KMS-11 (cell line): ENCODE measurements around the gene PBX3.

Source experiments
- H2AFZ ChIP-seq: fragments of 200-600 bp; sonication (generic); 2 replicates; pipeline ENCODE4 v1.6.1; 2016; ENCODE audit warnings: antibody characterized with exemption, mixed run types, low read depth
- H3K27ac ChIP-seq: fragments of 200-600 bp; sonication (generic); 2 replicates; pipeline ENCODE4 v1.6.1; 2016; ENCODE audit warnings: mild to moderate bottlenecking, mixed run types
- H3K27me3 ChIP-seq: fragments of 200-600 bp; sonication (generic); 2 replicates; pipeline ENCODE4 v1.6.1; 2017; ENCODE audit warnings: mild to moderate bottlenecking, low read depth, mixed run types, moderate library complexity; ENCODE audit not compliant: insufficient read depth
- H3K36me3 ChIP-seq: fragments of 200-600 bp; sonication (generic); 2 replicates; pipeline ENCODE4 v1.6.1; 2017; ENCODE audit warnings: mild to moderate bottlenecking, mixed run types; ENCODE audit not compliant: insufficient read depth
- H3K4me1 ChIP-seq: fragments of 200-600 bp; sonication (generic); 2 replicates; pipeline ENCODE4 v1.6.1; 2016; ENCODE audit warnings: mild to moderate bottlenecking, low read depth, mixed run types; ENCODE audit not compliant: poor library complexity, severe bottlenecking
- H3K4me2 ChIP-seq: fragments of 200-600 bp; sonication (generic); 2 replicates; pipeline ENCODE4 v1.7.0; 2016; ENCODE audit warnings: mild to moderate bottlenecking, mixed run types
- H3K4me3 ChIP-seq: fragments of 200-600 bp; sonication (generic); IDR thresholded peaks from 2 replicates; pipeline ENCODE4 v1.6.1; 2017; ENCODE audit warnings: low read depth, low read length, mixed read lengths; ENCODE audit not compliant: insufficient read depth
- H3K79me2 ChIP-seq: fragments of 200-600 bp; sonication (generic); 2 replicates; pipeline ENCODE4 v1.6.1; 2016; ENCODE audit warnings: low read depth, mixed run types; ENCODE audit not compliant: insufficient read depth
- H3K9ac ChIP-seq: fragments of 200-600 bp; sonication (generic); 2 replicates; pipeline ENCODE4 v1.6.1; 2016; ENCODE audit warnings: mild to moderate bottlenecking, mixed run types
- H4K20me1 ChIP-seq: fragments of 200-600 bp; sonication (generic); 2 replicates; pipeline ENCODE4 v1.6.1; 2016; ENCODE audit warnings: mild to moderate bottlenecking, mixed run types; ENCODE audit not compliant: insufficient read depth
- CTCF ChIP-seq: fragments of 200-600 bp; sonication (generic); conservative IDR thresholded peaks from 2 replicates; pipeline ENCODE4 v1.6.1; 2017; ENCODE audit warnings: low read depth, mild to moderate bottlenecking, antibody characterized with exemption, low read length, moderate library complexity, mixed read lengths

PBX3 gene

GRCh38 chr9:125831616-125832015, 84.4 kb downstream of the PBX3 start:
- Histone ChIP-seq H3K27ac (no peak overlapping the region), H3K9ac (no peak overlapping the region), H4K20me1 (peaks cover 24% of the 10 kb centered on the region), H3K4me1 (peaks cover 55% of the 10 kb centered on the region), H3K4me3 (no peak overlapping the region), H3K79me2 (peaks cover 98% of the 10 kb centered on the region), H3K36me3 (no peaks in the 10 kb centered on the region), H3K4me2 (no peak overlapping the region), H2AFZ (no peak overlapping the region), H3K27me3 (no peaks in the 10 kb centered on the region)
- TF ChIP-seq CTCF, result no peak

- Histone ChIP-seq H3K36me3 (no peaks in the 10 kb centered on the region), H2AFZ (no peak overlapping the region), H4K20me1 (peaks cover 33% of the 10 kb centered on the region), H3K9ac (no peak overlapping the region), H3K79me2 (peaks cover 96% of the 10 kb centered on the region), H3K27ac (no peak overlapping the region), H3K27me3 (no peaks in the 10 kb centered on the region), H3K4me2 (no peak overlapping the region), H3K4me1 (peaks cover 64% of the 10 kb centered on the region), H3K4me3 (no peak overlapping the region)
- no peak for TF ChIP-seq CTCF
Measured at GRCh38 chr9:125835655-125836054, 88.5 kb downstream of the PBX3 start.

- Histone ChIP-seq H3K27ac (no peak overlapping the region), H3K27me3 (no peaks in the 10 kb centered on the region), H3K4me3 (no peak overlapping the region), H3K4me2 (0 out of 2 replicates have a peak overlapping the region, but pooled peaks have one; percentile 3), H3K4me1 (peaks cover 80% of the 10 kb centered on the region), H3K36me3 (no peaks in the 10 kb centered on the region), H3K79me2 (peaks cover 98% of the 10 kb centered on the region), H2AFZ (no peak overlapping the region), H3K9ac (no peak overlapping the region), H4K20me1 (peaks cover 55% of the 10 kb centered on the region)
- no peak for TF ChIP-seq CTCF
Measured at GRCh38 chr9:125839317-125839716, 92.1 kb downstream of the PBX3 start.

GRCh38 chr9:125841444-125841843, 94.3 kb downstream of the PBX3 start:
- H3K27ac ChIP-seq, result peak overlapping the region; percentile 41; the same call in 1 of the 2 replicates
- no peak for TF ChIP-seq CTCF
- H3K79me2 ChIP-seq, result peaks cover 98% of the 10 kb centered on the region

More at GRCh38 chr9:125841444-125841843, 94.3 kb downstream of the PBX3 start:
- Histone ChIP-seq H2AFZ (no peak overlapping the region), H3K27me3 (no peaks in the 10 kb centered on the region), H3K4me2 (peak overlapping the region; percentile 52), H4K20me1 (peaks cover 69% of the 10 kb centered on the region), H3K4me3 (no peak overlapping the region), H3K4me1 (peaks cover 78% of the 10 kb centered on the region), H3K36me3 (no peaks in the 10 kb centered on the region), H3K9ac (no peak overlapping the region)
